GM20431 (cell line): ENCODE results near the gene ZSCAN10.

Source experiments
- in situ Hi-C: fragments of 300-500 bp; cut with MseI, MboI; formaldehyde crosslinking; loops from one replicate; pipeline ENCODE4 v1.15.0; 2020; ENCODE audit warnings: low sequenced_read_pairs; ENCODE audit not compliant: unreplicated experiment

ZSCAN10 gene

GRCh38 chr16:3135126-3135715, 36.1 kb upstream of the ZSCAN10 start:
- in situ Hi-C loops = no loop called here

DNA sequence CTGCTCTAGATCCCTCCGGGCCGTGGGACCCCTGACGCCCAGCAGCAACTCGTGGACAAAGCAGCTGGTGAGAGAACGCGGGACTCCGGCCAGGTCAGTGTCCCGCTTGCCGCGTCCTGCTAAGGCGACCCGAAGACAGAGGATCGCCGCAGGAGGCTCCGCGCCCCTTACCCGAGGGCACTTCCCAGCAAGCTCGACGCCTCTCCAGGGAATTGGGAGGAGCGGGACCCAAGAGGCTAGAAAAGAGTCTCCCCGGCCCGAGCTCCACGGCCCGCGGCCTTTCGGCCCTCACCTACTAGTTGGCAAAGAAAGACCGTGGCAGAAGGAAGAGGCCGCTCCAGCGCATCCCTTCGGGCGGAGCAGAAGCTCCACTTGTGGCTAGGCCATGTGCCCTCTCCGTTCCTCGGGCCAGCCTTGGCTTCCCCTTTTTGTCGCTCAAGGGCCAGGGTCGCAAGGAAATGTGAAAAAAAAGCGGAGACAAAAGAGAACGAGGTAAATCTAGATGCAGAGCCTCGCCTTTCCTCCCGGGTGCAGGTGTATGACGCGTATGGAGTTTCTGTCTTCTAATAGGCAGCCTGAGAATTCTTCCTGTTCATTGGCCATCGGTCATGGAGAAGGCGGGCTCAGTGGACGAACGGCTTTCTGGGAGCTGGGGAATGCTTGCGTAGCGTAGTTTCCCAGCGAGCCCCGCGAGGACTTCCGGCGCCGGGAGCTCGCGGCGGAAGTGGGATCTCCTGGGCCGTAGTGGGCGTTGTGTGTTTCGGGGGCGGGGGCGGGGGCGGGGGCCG, 35.4 kb upstream of the ZSCAN10 start, which contains the start of gene ZNF213:
TSS of gene ZNF213 (plus strand) at position 692 of the 788 bp plus-strand sequence. CDS start 2,252 bp downstream, outside the sequence.
- in situ Hi-C loops = no loop called here

DNA sequence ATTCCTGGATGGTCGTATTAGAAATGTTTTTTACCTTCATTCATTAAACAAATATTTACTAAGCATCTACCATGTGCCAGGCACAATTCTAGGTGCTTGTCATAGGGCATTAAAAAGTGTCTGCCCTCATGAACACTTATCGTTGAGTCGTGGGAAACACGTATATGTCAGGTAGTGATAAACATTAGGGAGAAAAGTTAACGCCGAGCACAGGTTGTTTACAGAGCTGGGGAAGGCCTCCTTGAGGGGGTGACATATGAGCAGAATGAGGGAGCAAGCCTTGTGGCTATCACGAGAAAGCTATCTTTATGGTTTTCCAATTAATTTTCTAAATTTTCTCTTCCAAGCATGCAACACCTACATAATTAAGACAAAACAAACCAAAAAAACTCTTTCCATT, 34.8 kb upstream of the ZSCAN10 start:
- in situ Hi-C loops = no loop called here

DNA sequence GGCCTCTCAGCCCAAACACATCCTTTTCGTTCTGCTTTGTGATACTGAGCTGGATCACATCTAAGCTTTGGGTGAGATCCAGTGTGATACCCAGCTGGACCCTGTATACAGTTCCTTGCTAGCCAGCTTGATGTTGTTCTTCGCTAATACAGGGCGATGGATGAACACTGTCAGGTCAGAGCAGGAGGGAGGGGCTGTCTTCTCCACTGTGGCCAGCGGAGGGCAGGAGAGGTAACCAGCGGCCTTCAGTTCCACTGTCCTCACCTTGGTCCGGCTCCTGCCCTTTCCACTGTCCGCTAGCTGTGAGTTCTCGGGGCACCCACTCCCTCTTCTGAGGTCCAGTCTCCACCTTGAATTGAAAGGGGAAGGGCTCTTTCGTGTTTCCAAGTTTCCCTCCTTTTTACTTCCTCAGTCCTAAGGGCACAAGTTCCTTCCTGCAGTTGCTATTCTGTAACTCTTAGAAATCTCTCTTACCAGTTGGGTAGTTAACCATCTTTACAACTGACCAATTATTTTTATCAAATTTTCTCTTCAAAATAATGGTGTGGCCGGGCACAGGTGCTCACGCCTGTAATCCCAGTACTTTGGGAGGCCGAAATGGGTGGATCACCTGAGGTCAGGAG, 32.8 kb upstream of the ZSCAN10 start:
- in situ Hi-C loops = no loop called here

DNA sequence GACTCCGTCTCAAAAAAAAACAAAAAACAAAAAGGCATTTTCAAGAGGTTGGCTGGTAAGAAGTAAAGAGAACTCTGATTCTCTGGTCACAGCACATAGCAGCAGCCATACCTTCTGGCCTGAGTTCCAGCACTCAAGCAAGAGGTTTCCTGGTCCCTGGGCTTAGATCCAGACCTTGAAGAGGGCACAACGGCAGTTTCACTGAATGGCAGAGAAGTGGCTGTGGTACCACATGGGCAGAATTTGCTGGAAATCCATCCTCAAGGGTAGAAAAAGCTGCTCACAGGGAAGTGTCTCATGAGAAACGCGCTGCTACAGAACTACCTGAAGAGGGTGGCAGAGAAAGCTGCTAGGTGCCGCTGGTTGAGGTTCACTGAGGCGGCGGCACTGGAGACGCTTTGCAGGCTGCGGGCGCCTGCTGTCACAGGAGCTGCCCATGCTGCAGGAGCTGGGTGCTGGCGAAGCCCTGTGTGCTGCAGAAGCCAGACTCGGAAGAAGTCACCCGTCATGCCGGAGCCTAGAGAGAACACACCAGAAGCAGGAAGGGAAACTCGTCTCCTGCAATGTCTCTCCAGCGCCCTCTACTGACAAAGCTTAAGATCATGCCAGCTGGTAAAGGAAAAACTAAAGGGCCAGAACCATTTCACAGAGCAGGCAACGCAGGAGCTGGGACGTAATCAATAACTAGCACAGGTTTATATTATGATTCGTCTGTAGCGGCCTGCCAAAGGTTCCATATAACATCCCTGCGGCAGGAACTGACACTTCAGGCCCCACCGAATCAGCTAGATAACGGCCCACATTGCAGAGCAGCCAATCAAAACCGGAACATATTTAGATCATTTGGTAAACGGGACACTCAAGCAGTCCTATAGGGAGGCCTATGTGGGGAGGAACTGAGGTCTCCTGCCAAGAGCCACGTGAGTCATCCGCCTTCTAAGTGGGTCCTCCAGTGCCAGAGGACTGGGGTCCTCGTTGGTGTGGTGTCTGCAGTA, 30.3 kb upstream of the ZSCAN10 start:
- in situ Hi-C loops = no loop called here

DNA sequence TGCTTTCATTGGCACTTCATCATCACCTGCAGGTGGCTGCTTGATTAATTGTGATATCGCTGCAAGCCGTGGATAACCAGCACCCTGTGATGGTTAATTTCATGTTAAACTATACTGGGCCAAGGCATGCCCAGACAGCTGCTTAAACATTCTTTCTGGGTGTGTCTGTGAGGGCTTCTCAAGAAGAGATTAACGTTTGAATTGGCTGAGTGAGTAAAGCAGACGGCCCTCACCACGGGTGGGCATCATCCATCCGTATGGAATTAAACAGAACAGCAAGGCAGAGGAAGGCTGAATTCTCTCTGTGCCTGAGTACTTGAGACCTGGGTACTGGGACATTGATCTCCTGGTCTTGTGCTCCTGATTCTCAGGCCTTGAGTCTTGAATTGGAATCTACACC, 28.7 kb upstream of the ZSCAN10 start:
- in situ Hi-C loops = no loop called here

DNA sequence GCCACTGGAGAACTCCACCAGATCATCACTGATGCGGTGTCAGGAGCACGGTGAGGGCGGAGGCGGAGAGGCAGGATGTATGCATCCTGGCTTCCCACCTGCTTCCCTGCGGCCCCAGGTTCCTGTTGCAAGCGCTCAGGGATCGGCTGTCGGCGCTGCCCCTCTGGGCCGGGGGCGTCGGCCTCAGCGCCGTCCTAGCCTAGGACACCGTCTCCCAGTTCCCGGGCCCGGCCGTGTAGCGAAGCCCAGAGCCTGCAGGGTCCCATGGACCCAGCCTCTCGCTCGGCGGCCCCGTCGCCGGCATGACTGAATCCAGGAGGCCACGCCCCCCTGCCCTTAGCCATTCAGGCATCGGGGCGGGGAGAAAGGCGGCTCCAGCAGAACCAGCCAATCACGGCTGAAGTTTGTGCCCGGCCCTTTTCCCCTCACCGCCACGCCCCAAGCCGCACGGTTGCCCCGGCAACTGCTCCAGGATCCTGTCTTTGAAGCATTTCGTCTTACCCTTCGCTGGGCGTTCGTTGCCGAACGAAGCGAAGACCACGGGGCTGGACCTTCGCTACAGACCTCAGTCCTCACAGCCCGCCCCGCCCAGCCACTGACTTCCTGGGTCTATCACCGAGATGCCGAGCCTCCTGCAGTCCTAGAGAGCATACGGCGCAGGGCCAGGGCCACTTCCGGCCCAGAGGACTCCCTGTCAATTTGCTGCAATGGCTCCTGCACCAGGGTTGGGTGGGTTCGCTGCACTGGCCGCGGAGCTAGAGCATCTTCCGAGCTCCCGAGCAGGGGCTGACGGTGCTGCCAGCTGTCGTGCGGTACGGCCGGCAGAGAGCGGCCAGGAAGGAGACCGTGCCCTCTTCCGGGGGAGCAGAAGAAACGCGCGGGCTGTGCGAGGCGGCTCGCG, 25.1 kb upstream of the ZSCAN10 start:
- in situ Hi-C loops = no loop called here

GRCh38 chr16:3122926-3123570, 24.0 kb upstream of the ZSCAN10 start:
- in situ Hi-C loops = no loop called here

DNA sequence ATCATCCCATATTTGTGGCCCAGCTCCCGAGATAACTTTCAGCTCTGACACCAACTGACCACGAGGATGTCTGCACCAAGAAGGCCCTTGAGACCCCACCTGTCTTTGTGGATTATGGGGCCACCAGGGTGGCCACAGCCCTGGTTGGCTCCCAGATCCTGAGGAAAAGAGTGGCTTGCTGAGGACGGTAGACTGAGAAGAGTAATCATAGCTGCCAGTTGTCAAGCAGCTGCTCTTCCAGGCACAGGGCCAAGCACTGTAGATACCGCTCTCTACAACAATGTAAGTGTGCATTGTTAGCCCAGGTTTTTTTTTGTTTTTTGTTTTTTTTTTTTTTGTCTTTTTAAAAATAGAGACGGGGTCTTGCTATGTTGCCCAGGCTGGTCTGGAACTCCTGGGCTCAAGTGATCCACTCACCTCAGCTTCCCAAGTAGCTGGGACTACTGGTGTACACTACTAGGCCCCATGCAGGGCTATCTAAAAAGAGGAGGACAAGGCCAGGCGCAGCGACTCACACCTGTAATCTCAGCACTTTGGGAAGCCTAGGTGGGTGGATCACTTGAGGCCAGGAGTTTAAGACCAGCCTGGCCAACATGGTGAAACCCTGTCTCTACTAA, 22.9 kb upstream of the ZSCAN10 start:
- in situ Hi-C loops = no loop called here

DNA sequence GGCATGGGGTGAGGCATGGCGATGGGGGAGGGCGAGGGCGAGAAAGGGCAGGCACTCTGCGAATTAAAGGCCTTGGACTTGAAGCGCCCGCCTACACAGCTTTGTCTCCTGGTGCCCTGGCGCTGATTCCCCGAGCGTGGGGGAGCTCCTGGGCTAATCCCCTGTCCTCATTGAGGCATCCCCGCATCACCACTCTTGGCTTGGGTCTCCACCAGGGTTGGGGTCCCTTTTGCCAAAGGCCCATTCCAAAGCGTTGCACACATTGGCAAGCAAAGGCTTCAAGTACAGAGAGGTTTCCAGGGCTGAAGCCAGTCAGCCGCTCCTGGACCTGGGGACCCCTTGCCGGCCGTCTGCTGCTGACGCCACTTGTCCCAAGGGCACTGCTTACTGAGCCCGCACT, 21.3 kb upstream of the ZSCAN10 start:
- in situ Hi-C loops = no loop called here

- in situ Hi-C loops = no loop called here
Measured at GRCh38 chr16:3119701-3120408, 20.8 kb upstream of the ZSCAN10 start.

- in situ Hi-C loops = no loop called here
Measured at GRCh38 chr16:3119286-3119685, 20.2 kb upstream of the ZSCAN10 start.

- in situ Hi-C loops = no loop called here
Measured at GRCh38 chr16:3118846-3119245, 19.8 kb upstream of the ZSCAN10 start.

- in situ Hi-C loops = no loop called here
Measured at GRCh38 chr16:3118204-3118790, 19.2 kb upstream of the ZSCAN10 start.

DNA sequence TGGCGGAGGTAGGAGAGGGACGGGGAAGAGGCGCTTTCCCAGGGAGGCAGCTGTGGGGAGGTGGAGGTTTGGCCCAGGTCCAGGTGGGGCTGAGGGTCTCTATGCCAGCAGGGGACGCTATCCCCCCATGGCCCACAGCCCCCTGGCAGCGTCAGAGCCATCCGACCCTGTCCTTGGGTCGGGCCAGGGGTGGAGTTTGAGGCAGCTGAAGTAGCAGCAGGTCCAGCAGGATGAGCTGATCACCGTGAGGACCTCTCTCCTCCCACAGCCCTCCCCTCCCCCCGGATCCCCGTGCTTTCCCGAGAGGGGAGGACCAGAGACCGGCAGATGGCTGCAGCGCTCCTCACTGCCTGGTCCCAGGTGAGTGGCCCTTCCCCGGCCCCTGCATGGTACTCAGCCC, 16.5 kb upstream of the ZSCAN10 start:
- in situ Hi-C loops = no loop called here

DNA sequence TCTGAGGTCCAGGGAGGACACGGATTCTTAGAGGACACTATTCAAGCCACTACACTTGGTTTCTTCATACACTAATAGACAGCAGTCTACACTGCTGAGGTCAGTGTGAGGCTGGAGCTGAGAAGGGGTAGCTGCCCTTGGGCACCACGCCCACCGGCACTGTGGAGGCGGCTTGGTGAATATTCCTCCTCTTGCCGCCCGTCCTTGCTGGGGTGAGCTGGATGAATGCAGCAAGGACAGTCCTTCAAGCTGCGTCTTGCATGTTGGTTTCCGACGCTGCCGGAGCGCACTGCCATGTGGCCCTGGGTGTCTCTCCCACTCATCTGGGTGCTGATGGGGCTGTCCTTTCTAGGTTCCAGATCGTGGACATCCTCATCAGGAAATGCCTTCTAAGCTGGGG, 15.9 kb upstream of the ZSCAN10 start:
- in situ Hi-C loops = no loop called here

GRCh38 chr16:3113765-3114479, 14.8 kb upstream of the ZSCAN10 start:
- in situ Hi-C loops = no loop called here
